Heart left ventricle (tissue), 13 donors: ENCODE measurements around the gene CDC27.

Experiments
- POLR2A ChIP-seq, 2 donors: fragments of 450-650 bp; IDR thresholded peaks; one replicate each; pipeline ENCODE4 v1.6.1; 2017; ENCODE audit warnings: antibody characterized with exemption in 2 of 2, mild to moderate bottlenecking in 2 of 2, moderate library complexity in 2 of 2
- TF ChIP-seq, protein P1 (sequence below), 12 donors: fragments of 200-600 bp; sonication (generic) in 4 of 12; IDR thresholded peaks; one replicate each; pipeline versions ENCODE4 v1.5.0 to v1.8.0; 2018 to 2022; ENCODE audit warnings: antibody characterized with exemption in 12 of 12, mild to moderate bottlenecking in 5 of 12
- donor health status: ischemic (EF 13 %, LVEDD 7.1; RV severe dilation, severe dysfunction).
- donor health status: DM: no; HTN: yes; CAD: no.
- donor health status: DM: no; HTN: no; CAD: no.
- donor health status: ischemic (EF 25% LVEDD 6.9; RV normal size, moderate dysfunction).
- donor health status: ischemic (EF 25% LVEDD 5.7; RV mildly dilated, moderate dysfunction).
- donor health status: ischemic (EF 35%, LVEDD 5.7; RV mildly dilated, moderate dysfunction).
- donor health status: nonischemic (EF 11% LVEDD 7.7; RV severe dilation, severe dysfunction).
- donor health status: DM: yes; HTN: yes; CAD: no.
- donor health status: PGD.
- donor health status: ischemic (EF 29% LVEDD 5.4; RV normal size, mild dysfunction).
- donor health status: nonischemic (EF 23%, LVEDD 6.1; RV moderate dilation, normal function).

DNA sequence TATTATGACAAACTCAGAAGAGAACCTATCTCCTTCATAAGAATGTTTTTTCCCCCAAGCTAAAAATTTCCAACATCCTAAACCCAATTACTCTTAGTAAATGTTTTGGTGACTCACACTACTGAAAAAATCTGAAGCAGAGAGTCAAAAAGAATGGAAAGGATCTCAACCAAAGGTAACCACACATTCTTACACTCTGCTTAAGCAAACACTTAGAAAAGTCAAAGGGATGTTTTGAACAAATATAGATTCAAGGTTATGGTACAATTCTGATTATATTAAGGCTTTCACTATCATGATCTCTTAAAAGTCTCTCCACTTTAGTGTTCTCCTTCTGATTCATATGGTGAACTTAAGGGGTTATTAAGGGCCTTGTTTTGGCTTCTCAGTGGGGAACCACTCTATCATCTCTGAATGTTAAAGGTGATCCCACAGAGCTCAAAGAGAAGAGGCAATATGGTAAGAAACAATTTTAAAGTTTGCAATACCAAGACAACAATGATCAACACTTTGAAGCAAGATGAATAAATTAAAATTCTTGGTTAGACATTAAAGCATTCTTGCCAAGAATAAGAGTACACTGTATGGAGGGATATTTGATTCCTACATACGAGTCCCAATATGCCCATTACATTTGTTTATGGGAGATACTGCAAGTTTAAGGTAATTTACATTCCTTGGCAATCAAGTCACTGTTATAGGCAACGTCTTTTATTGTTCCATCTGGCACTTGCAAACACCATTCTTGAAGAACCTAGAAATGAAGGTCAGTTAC lies 69.2 kb downstream of the CDC27 start:
- TF ChIP-seq POLR2A (IDR thresholded peaks at IDR 0.05), result no peak
- TF ChIP-seq, protein P1, sequence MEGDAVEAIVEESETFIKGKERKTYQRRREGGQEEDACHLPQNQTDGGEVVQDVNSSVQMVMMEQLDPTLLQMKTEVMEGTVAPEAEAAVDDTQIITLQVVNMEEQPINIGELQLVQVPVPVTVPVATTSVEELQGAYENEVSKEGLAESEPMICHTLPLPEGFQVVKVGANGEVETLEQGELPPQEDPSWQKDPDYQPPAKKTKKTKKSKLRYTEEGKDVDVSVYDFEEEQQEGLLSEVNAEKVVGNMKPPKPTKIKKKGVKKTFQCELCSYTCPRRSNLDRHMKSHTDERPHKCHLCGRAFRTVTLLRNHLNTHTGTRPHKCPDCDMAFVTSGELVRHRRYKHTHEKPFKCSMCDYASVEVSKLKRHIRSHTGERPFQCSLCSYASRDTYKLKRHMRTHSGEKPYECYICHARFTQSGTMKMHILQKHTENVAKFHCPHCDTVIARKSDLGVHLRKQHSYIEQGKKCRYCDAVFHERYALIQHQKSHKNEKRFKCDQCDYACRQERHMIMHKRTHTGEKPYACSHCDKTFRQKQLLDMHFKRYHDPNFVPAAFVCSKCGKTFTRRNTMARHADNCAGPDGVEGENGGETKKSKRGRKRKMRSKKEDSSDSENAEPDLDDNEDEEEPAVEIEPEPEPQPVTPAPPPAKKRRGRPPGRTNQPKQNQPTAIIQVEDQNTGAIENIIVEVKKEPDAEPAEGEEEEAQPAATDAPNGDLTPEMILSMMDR (IDR thresholded peaks at IDR 0.05), result no peak
